HG03066 (cell line): ENCODE results near the gene KCNIP4.
"Not testable (repeated sequence)": the region's sequence is repeated elsewhere in the genome, so short reads cannot be mapped to it uniquely, and the experiment has no call there.

ENCODE experiments used
- ATAC-seq: cut with Tn5 transposase; IDR thresholded peaks from one replicate; pipeline ENCODE4 v1.9.1; 2021; ENCODE audit warnings: low read depth; ENCODE audit not compliant: unreplicated experiment

KCNIP4 gene

GRCh38 chr4:21386166-21386780, 562.3 kb downstream of the KCNIP4 start:
- no peak for ATAC-seq

- no peak for ATAC-seq
These were observed 562.9 kb downstream of the KCNIP4 start for GRCh38 chr4:21385706-21386105.

GRCh38 chr4:21384609-21385008, 564.0 kb downstream of the KCNIP4 start:
- no peak for ATAC-seq

- no peak for ATAC-seq
These were observed 567.7 kb downstream of the KCNIP4 start for GRCh38 chr4:21380861-21381260.

GRCh38 chr4:21377046-21377445, 571.5 kb downstream of the KCNIP4 start:
- no peak for ATAC-seq

GRCh38 chr4:21376176-21376575, 572.4 kb downstream of the KCNIP4 start:
- ATAC-seq, result no peak

- no peak for ATAC-seq
These were observed 573.8 kb downstream of the KCNIP4 start for GRCh38 chr4:21374641-21375368.

- no peak for ATAC-seq
These were observed 581.0 kb downstream of the KCNIP4 start for GRCh38 chr4:21367567-21367966.

GRCh38 chr4:21366840-21367239, 581.7 kb downstream of the KCNIP4 start:
- ATAC-seq, result no peak

- ATAC-seq, result no peak
These were observed 582.3 kb downstream of the KCNIP4 start for GRCh38 chr4:21366312-21366711.

GRCh38 chr4:21363701-21364100, 584.9 kb downstream of the KCNIP4 start:
- no peak for ATAC-seq

GRCh38 chr4:21352354-21352753, 596.2 kb downstream of the KCNIP4 start:
- not testable (repeated sequence) for ATAC-seq

- ATAC-seq, result no peak
These were observed 601.4 kb downstream of the KCNIP4 start for GRCh38 chr4:21347142-21347541.

GRCh38 chr4:21327976-21328700, 620.4 kb downstream of the KCNIP4 start:
- no peak for ATAC-seq

GRCh38 chr4:21320034-21320433, 628.5 kb downstream of the KCNIP4 start:
- ATAC-seq, result no peak

GRCh38 chr4:21307709-21308108, 640.9 kb downstream of the KCNIP4 start:
- no peak for ATAC-seq

GRCh38 chr4:21304540-21304887, 644.1 kb downstream of the KCNIP4 start:
- no peak for ATAC-seq

- ATAC-seq, result peak; percentile 55
These were observed 658.0 kb downstream of the KCNIP4 start for GRCh38 chr4:21290562-21290961.

- no peak for ATAC-seq
These were observed 672.5 kb downstream of the KCNIP4 start for GRCh38 chr4:21276046-21276445.

- no peak for ATAC-seq
These were observed 677.0 kb downstream of the KCNIP4 start for GRCh38 chr4:21271439-21272052.

- no peak for ATAC-seq
These were observed 700.2 kb downstream of the KCNIP4 start for GRCh38 chr4:21248331-21248730.
